Naive thymus-derived CD8-positive, alpha-beta T cell (primary cell): ENCODE data around the gene SMLR1. TPM values are rescaled to one million over a fixed set of nuclear protein-coding genes. Genes with fewer than 3 reads are reported as not detected.

ENCODE experiments used
- ATAC-seq, 2 donors: fragments of 150-1000 bp; cut with Tn5 transposase in 1 of 2; sonication (Bioruptor Pico), chemical (Tn5 transposase) in 1 of 2; 1 replicate in 1 of 2; 2 replicates in 1 of 2; pipeline ENCODE4 v1.10.0; 2021; ENCODE audit warnings: mild to moderate bottlenecking in 2 of 2, moderate library complexity in 2 of 2
- POLR2A ChIA-PET: fragments of 350-600 bp; sonication (Branson Sonifier 250); formaldehyde crosslinking; loops from one replicate; lab custom pipeline; 2021; ENCODE audit warnings: antibody characterized with exemption; lab: Charles Lee
- DNase-seq, 10 donors: peaks; one replicate each; pipeline versions ENCODE4 v3.0.0 to v3.0.0-alpha.2; 2020 to 2022
- H3K27ac Mint-ChIP-seq, 10 donors: one replicate each; pipeline ENCODE4 v1.8.0; 2020 to 2022; ENCODE audit warnings: mild to moderate bottlenecking in 10 of 10, mixed read lengths in 10 of 10, moderate library complexity in 4 of 10, inconsistent platforms in 1 of 10
- H3K27me3 Mint-ChIP-seq, 5 donors: one replicate each; pipeline ENCODE4 v1.8.0; 2021 to 2022; ENCODE audit warnings: mixed read lengths in 5 of 5
- H3K36me3 Mint-ChIP-seq, 3 donors: one replicate each; pipeline ENCODE4 v1.8.0; 2020 to 2022; ENCODE audit warnings: mixed read lengths in 3 of 3, mild to moderate bottlenecking in 2 of 3, inconsistent platforms in 1 of 3
- H3K4me1 Mint-ChIP-seq, 4 donors: one replicate each; pipeline ENCODE4 v1.8.0; 2021 to 2022; ENCODE audit warnings: mixed read lengths in 4 of 4
- H3K4me3 Mint-ChIP-seq, 10 donors: one replicate each; pipeline ENCODE4 v1.8.0; 2020 to 2022; ENCODE audit warnings: mild to moderate bottlenecking in 10 of 10, mixed read lengths in 10 of 10, moderate library complexity in 6 of 10, inconsistent platforms in 1 of 10
- H3K9me3 Mint-ChIP-seq, 9 donors: one replicate each; pipeline ENCODE4 v1.8.0; 2020 to 2022; ENCODE audit warnings: mixed read lengths in 9 of 9, mild to moderate bottlenecking in 3 of 9, inconsistent platforms in 1 of 9, moderate library complexity in 1 of 9
- polyA plus RNA-seq, 3 donors: library from polyadenylated mRNA; unstranded; fragments of 300-500 nt; fragmentation: Illumina TruSeq; gene quantifications; one replicate each; pipeline ENCODE4 v1.2.3, GENCODE V29; 2021
- total RNA-seq, 8 experiments: library from RNA in 2 of 8; stranded (reverse) in 2 of 8; gene quantifications; one replicate each; pipeline ENCODE4 v1.2.3 and lab custom pipeline; 2021 to 2026

Gene SMLR1
- total and polyA plus RNA-seq, 5 experiments from 2014 or later: not detected

DNA sequence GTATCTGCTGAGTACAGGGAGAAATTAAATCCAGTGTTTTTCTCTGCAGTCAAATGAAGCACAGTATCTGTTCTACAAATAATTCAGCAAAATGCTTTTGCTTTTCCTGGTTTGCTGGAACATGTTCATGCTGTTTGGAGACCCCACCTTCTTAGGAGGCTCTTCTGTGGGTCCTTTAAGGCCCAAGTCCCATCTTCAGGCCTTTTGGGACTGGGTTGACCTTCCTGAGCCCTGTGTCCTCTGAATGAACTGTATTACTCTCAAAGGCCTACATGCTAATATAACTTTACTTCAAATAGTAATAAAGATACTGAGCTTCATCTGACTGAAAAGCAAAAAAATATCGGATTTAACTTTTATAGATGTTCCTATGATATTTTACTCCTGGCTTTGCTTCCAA is 19.3 kb downstream of the SMLR1 start:
- H3K4me3 Mint-ChIP-seq: no peak overlapping the region
- ATAC-seq: no peak
- H3K27ac Mint-ChIP-seq: no peak overlapping the region
- DNase-seq: no peak
- POLR2A ChIA-PET: no interaction called here
- no peaks in the 10 kb centered on the region for H3K36me3 Mint-ChIP-seq
- no peaks in the 10 kb centered on the region for H3K9me3 Mint-ChIP-seq
- peaks cover 0 to 13% (median 3%) of the 10 kb centered on the region in 4 donors for H3K4me1 Mint-ChIP-seq
- no peaks in the 10 kb centered on the region for H3K27me3 Mint-ChIP-seq

DNA sequence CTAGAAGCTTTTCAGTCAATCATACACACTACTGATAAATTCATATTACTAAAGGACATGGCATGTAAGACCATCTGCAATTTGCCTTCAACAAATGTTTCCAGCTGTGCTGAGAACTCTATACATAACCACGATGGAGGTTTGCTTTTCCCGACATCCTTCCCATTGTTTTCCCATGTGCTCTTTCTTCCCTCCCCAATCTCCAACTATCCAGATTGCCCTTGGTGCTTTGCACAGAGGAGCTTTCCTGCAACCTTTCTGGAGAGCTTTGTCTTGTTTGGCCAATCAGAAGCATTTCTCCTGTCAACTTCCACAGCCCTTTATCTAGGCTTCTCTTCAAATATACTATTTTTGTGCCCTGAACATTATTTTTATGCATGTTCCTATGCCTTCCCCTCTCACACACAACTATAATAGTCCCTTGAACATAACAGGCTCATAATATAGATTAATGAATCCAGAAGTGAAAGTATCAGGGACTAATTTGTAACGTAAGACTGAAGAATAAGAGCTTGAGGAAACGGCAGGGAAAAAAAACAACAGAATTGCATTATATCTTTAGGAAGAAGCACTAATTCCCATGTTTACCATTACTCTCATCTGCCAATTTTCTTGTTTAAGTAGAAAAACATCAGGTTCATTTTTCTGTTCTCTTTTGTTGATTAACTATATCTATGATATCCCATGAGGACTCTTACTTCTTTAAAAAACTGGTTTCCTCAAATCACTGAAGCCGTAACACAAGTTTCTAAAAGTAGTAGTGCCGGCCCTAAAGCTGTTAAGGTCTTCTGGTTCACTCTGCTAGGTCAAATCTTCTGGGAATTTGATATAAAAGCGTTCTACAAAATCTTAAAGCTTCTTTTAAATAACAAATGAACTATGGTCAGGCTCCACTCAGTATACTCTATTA is 20.1 kb downstream of the SMLR1 start:
- Mint-ChIP-seq H3K27ac (peak overlapping the region in 1 of 10 donors; percentile 23), H3K27me3 (no peaks in the 10 kb centered on the region), H3K9me3 (no peaks in the 10 kb centered on the region), H3K4me3 (peak overlapping the region in 1 of 10 donors; percentile 29), H3K36me3 (no peaks in the 10 kb centered on the region), H3K4me1 (peaks cover 0 to 13% (median 4%) of the 10 kb centered on the region in 4 donors)
- ATAC-seq (no peak), DNase-seq (no peak)
- POLR2A ChIA-PET: no interaction called here

DNA sequence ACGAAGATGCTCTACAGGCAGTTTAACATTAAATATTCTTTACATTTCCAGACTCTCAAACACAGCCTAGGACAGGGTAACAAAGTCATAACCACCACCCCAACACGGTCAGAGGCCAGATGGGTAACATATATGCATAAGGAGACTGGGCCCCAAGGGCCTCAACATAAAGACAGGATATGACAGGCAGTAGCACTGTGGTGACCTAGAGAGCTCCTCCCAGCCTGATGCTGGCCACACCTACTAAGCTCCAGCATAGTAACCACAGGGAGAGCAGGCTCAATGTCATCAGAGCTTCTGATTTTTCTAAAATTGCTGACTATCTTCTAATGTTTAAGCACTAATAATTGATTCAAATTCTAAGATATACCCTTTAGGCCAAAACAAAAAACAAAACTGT is 21.7 kb downstream of the SMLR1 start:
- Mint-ChIP-seq H3K4me1 (peaks cover 0 to 13% (median 3%) of the 10 kb centered on the region in 4 donors), H3K36me3 (no peaks in the 10 kb centered on the region), H3K4me3 (no peak overlapping the region), H3K9me3 (no peaks in the 10 kb centered on the region), H3K27ac (no peak overlapping the region), H3K27me3 (no peaks in the 10 kb centered on the region)
- peak in 1 of 2 donors; percentile 76 for ATAC-seq
- POLR2A ChIA-PET: no interaction called here
- DNase-seq: peak in 1 of 10 donors; percentile 7

DNA sequence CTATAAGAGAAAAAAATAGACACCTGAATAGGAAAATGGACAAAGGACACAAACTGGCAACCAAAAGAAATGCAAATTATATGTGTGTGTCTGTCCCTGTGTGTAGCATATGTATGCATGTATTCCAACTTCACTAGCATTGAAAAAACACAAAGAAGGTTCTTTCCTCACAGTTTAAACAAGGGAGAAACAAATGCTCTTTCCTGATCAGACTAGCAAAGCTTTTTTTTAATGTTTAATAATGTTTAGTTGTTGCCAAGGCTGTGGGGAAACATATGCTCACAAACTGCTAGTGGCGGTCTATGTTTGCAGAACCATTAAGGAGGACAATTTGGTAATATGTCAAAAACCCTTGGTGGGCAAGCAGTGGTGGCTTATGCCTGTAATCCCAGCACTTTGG is 22.4 kb downstream of the SMLR1 start:
- no peak overlapping the region for H3K4me3 Mint-ChIP-seq
- peaks cover 0 to 3% (median 0%) of the 10 kb centered on the region in 3 donors for H3K36me3 Mint-ChIP-seq
- H3K9me3 Mint-ChIP-seq: no peaks in the 10 kb centered on the region
- no peak for ATAC-seq
- DNase-seq: no peak
- H3K27ac Mint-ChIP-seq: no peak overlapping the region
- H3K4me1 Mint-ChIP-seq: peaks cover 0 to 13% (median 3%) of the 10 kb centered on the region in 4 donors
- H3K27me3 Mint-ChIP-seq: no peaks in the 10 kb centered on the region
- POLR2A ChIA-PET: no interaction called here

DNA sequence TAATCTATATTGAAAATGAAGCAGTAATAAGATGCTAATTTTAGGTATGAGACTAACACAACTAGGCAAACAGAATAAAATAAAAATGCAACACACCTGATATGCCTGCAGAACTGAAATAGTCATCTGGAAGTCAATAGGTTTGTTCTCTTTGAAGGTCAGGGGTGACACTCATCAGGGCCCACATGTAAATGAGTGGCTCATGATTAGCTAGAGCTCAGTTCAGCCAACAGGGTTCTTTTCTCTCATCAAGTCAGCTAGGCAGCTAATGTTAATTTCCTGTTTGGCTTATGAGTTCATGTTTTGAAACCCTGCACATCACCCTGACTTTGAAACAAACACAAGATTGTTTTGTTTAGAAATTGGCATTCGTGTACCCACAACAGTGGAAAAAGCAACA is 23.8 kb downstream of the SMLR1 start:
- peaks cover 0 to 7% (median 0%) of the 10 kb centered on the region in 3 donors for H3K36me3 Mint-ChIP-seq
- no peak overlapping the region for H3K27ac Mint-ChIP-seq
- H3K27me3 Mint-ChIP-seq: no peaks in the 10 kb centered on the region
- H3K4me3 Mint-ChIP-seq: no peak overlapping the region
- peaks cover 0 to 13% (median 3%) of the 10 kb centered on the region in 4 donors for H3K4me1 Mint-ChIP-seq
- ATAC-seq (no peak), DNase-seq (no peak)
- H3K9me3 Mint-ChIP-seq: peaks cover 0 to 7% (median 0%) of the 10 kb centered on the region in 9 donors
- POLR2A ChIA-PET: no interaction called here

DNA sequence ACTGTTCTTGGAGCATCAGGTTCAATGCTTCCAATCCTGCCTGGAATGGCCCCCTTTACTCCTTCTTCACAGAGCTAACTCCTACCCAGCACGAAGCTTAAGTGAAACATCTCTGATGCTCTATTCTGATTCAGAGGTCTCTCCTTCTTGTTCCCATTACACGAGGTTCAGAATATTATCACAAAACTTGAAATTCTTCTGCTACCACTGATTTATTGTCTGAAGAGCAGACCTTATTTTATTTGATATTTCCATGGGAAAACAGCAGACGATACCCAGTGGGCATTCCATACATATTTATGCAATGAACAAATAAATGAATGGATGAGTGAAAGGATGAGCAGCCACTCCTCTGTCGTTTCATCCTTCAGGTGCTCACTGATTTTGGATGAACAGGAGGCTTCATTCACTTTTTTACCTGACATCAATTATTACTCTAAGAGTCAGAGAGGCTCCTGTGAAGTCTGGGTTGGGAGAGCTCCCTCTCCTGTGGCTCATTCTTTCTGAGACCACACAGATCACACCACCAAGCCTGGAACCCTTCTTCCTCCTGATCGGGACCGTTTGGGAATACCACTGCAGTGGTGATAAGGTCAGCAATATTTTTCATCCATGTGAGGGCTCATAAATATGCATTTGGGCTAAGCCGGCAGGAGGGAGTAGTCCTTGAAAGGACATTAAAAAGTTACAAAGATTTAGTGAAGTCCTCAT is 25.8 kb downstream of the SMLR1 start:
- Mint-ChIP-seq H3K4me3 (no peak overlapping the region), H3K36me3 (peaks cover 0 to 7% (median 0%) of the 10 kb centered on the region in 3 donors), H3K4me1 (peaks cover 0 to 8% (median 3%) of the 10 kb centered on the region in 4 donors), H3K9me3 (peaks cover 0 to 8% (median 0%) of the 10 kb centered on the region in 9 donors), H3K27ac (no peak overlapping the region), H3K27me3 (no peaks in the 10 kb centered on the region)
- POLR2A ChIA-PET: no interaction called here
- DNase-seq: no peak
- no peak for ATAC-seq

DNA sequence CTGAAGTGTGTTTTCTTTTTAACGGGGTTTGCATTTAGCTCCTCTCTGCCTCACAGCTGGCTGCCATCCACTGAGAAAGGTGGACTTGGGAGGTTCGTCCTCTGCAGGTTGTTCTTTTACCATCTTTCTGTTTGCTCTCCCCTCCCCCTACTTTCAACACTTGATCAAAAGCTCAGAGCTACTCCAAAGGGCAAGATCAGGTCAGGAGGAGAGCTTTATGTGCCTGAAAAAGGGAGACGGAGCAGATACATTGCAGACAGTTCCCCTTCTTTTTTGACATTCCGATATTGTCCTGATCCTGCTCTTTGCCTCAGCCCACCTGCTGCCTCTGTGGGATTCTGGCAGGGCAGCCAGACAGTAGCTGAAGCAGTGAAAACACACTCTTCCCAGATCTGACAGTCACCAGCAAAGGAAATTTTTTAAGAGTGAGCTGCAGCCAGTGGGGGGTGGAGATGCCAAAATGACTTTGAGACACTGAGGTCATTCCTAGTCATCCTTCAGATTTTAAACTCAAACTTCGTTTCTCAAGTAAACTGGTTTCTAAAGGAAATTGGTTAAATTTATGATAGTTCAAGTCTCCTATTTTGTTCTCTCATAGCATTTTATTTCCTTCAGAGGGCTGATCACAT is 26.5 kb downstream of the SMLR1 start:
- ATAC-seq (no peak), DNase-seq (no peak)
- POLR2A ChIA-PET: no interaction called here
- Mint-ChIP-seq H3K4me1 (peaks cover 0 to 5% (median 2%) of the 10 kb centered on the region in 4 donors), H3K27ac (no peak overlapping the region), H3K9me3 (peaks cover 0 to 8% (median 0%) of the 10 kb centered on the region in 9 donors), H3K36me3 (peaks cover 0 to 7% (median 0%) of the 10 kb centered on the region in 3 donors), H3K27me3 (no peaks in the 10 kb centered on the region), H3K4me3 (no peak overlapping the region)

DNA sequence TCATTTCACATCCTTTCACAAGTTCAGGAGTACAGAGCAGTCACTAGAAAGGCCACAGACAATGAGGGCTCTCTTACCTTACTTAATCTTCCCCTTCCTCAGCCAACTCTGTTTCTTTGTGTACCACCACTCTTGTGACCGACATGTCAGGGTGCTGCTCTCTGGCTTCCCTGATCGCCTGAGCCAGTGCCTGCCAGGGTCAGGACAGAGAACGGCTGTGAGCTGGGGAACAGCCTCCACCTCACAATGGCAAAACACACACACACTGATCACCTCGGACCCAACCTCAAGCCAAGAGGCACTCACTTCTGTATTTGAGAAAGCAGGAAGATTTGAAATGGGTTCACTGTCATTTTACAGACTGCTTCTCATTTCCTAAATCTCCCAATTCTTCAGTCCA is 30.8 kb downstream of the SMLR1 start:
- Mint-ChIP-seq H3K4me3 (no peak overlapping the region), H3K9me3 (peaks cover 0 to 8% (median 0%) of the 10 kb centered on the region in 9 donors), H3K36me3 (peaks cover 0 to 7% (median 0%) of the 10 kb centered on the region in 3 donors), H3K27me3 (no peaks in the 10 kb centered on the region), H3K4me1 (no peaks in the 10 kb centered on the region), H3K27ac (no peak overlapping the region)
- DNase-seq (no peak), ATAC-seq (no peak)
- POLR2A ChIA-PET: no interaction called here

DNA sequence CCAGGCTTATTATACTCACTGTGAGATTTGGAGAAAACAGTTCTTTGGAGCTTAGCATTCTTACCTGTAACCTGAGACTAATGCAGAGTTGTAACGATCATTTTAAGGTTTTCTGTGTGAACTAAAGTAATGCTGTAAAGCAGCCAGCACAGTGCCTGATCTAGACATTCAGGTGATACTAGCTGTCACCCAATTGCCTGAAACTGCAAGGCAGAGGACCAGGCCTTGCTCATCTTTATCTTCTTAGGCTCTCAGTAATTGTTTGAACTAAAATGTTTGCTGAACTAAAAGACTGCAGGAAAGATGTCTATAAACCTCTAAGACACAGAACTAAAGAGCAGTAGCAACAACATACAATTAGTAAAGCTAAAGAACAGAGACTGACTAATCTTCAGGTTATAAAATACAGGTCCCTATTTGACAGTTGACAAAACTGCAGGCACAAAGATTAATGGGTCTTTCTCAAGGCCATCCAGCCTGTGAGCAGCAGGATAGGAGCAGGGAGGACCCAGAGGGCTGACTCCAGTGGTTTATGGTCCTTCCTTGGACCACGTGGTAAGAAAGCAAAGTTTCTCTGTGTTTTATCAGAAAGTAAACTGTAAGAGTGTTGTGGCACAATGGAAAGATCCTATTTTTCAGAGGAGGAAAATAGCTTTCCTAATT is 31.4 kb downstream of the SMLR1 start:
- POLR2A ChIA-PET: no interaction called here
- H3K36me3 Mint-ChIP-seq: peaks cover 0 to 8% (median 0%) of the 10 kb centered on the region in 3 donors

DNA sequence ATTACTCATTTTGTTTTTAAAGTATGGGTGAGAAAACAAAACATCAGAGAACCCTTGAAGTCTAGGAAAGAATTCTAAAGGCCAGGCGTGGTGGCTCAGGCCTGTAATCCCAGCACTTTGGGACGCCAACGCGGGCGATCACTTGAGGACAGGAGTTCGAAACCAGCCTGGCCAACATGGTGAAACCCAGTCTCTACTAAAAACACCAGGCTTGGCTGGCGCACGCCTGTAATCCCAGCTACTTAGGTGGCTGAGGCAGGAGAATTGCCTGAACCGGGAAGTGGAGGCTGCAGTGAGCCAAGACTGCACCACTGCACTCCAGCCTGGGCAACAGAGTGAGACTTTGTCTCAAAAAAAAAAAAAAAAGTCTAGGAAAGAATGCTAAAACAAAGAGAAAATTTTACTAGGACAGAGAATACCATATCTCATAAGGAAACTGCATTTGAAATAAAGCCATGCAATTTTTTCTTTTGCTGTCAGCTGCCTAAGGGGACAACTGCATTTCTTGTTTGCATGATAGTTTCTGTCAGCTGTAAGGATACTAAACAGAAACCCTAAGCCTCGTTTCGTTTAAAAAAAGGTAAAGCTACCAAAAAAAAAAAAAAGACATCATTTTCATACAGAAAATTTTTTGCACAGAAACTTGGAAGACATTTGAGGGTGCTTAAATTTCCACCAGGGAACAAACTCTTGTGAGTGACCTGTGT is 32.1 kb downstream of the SMLR1 start:
- H3K27ac Mint-ChIP-seq: no peak overlapping the region
- H3K36me3 Mint-ChIP-seq: peaks cover 0 to 6% (median under 1%) of the 10 kb centered on the region in 3 donors
- H3K4me1 Mint-ChIP-seq: no peaks in the 10 kb centered on the region
- H3K27me3 Mint-ChIP-seq: no peaks in the 10 kb centered on the region
- ATAC-seq (no peak), DNase-seq (no peak)
- H3K9me3 Mint-ChIP-seq: peaks cover 0 to 8% (median 0%) of the 10 kb centered on the region in 9 donors
- POLR2A ChIA-PET: no interaction called here
- H3K4me3 Mint-ChIP-seq: no peak overlapping the region

More for the DNA sequence above, 31.4 kb downstream of the SMLR1 start:
- Mint-ChIP-seq H3K4me3 (no peak overlapping the region), H3K27me3 (no peaks in the 10 kb centered on the region), H3K9me3 (peaks cover 0 to 8% (median 0%) of the 10 kb centered on the region in 9 donors), H3K4me1 (no peaks in the 10 kb centered on the region), H3K27ac (no peak overlapping the region)
- no peak for ATAC-seq
- DNase-seq: no peak

DNA sequence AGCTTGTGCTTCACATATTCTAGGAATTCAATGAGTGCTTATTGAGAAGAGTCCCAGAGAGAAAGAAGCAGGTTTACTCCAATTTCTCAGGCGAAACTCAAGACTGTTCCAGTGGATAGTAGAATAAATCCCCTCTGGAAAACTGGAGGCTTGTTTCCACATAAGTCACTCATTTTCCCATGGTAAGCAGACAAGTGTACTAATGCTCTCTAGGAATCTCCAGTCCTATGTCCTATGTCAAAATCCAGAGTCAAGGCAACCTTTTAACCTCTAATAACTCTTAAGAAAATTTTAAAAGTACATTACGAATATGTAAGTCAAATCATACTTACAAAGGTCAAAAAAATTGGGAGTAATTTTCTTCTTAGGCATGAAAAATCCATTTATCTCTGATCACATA is 35.2 kb downstream of the SMLR1 start:
- no peak overlapping the region for H3K27ac Mint-ChIP-seq
- no peak for DNase-seq
- H3K9me3 Mint-ChIP-seq: no peaks in the 10 kb centered on the region
- POLR2A ChIA-PET: no interaction called here
- ATAC-seq: no peak
- H3K36me3 Mint-ChIP-seq: peaks cover 0 to 2% (median 2%) of the 10 kb centered on the region in 3 donors
- H3K4me1 Mint-ChIP-seq: no peaks in the 10 kb centered on the region
- H3K4me3 Mint-ChIP-seq: no peak overlapping the region
- H3K27me3 Mint-ChIP-seq: no peaks in the 10 kb centered on the region
